Adrenal gland (tissue), 5 donors: Measurements from ENCODE around the gene BATF.

Source experiments
- POLR2A ChIP-seq, 2 donors: fragments of 450-650 bp; IDR thresholded peaks; one replicate each; pipeline ENCODE4 v1.6.1; 2017; ENCODE audit warnings: antibody characterized with exemption in 2 of 2, mild to moderate bottlenecking in 2 of 2, moderate library complexity in 1 of 2
- TF ChIP-seq, protein P1 (sequence below), 6 experiments: fragments of 450-650 bp in 4 of 6; fragments of 200-600 bp in 2 of 6; sonication (generic) in 1 of 6; IDR thresholded peaks; 1 replicate in 5 of 6; 2 replicates in 1 of 6; pipeline versions ENCODE4 v1.5.1 to v1.8.0; 2016 to 2021; ENCODE audit warnings: antibody characterized with exemption in 6 of 6, mild to moderate bottlenecking in 2 of 6, moderate library complexity in 1 of 6
- donor health status: DM: no; HTN: no; CAD: no.

- no peak for TF ChIP-seq POLR2A (IDR thresholded peaks at IDR 0.05)
- TF ChIP-seq, protein P1, sequence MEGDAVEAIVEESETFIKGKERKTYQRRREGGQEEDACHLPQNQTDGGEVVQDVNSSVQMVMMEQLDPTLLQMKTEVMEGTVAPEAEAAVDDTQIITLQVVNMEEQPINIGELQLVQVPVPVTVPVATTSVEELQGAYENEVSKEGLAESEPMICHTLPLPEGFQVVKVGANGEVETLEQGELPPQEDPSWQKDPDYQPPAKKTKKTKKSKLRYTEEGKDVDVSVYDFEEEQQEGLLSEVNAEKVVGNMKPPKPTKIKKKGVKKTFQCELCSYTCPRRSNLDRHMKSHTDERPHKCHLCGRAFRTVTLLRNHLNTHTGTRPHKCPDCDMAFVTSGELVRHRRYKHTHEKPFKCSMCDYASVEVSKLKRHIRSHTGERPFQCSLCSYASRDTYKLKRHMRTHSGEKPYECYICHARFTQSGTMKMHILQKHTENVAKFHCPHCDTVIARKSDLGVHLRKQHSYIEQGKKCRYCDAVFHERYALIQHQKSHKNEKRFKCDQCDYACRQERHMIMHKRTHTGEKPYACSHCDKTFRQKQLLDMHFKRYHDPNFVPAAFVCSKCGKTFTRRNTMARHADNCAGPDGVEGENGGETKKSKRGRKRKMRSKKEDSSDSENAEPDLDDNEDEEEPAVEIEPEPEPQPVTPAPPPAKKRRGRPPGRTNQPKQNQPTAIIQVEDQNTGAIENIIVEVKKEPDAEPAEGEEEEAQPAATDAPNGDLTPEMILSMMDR (IDR thresholded peaks at IDR 0.05) = no peak
These were observed 35.1 kb upstream of the BATF start for GRCh38 chr14:75487155-75487671.
